Transverse colon (tissue), 4 donors: ENCODE results near the gene STMP1. TPM values are rescaled to one million over a fixed set of nuclear protein-coding genes. Genes with fewer than 3 reads are reported as not detected.

ENCODE experiments used
- DNase-seq: peaks from one replicate; pipeline ENCODE4 v3.0.0-alpha.2; 2019
- H3K27ac ChIP-seq, 4 donors: fragments of 200-600 bp; sonication (generic); 2 replicates each; pipeline ENCODE4 v1.5.1; 2016 to 2018; ENCODE audit warnings: inconsistent platforms in 4 of 4
- H3K27me3 ChIP-seq: fragments of 200-600 bp; sonication (generic); 2 replicates; pipeline ENCODE4 v1.5.1; 2017; ENCODE audit warnings: inconsistent platforms
- H3K36me3 ChIP-seq, 4 donors: fragments of 200-600 bp; sonication (generic); 2 replicates each; pipeline ENCODE4 v1.5.1; 2017 to 2019; ENCODE audit warnings: inconsistent platforms in 4 of 4
- H3K4me1 ChIP-seq, 4 donors: fragments of 200-600 bp; sonication (generic); 2 replicates each; pipeline ENCODE4 v1.5.1; 2017 to 2020; ENCODE audit warnings: inconsistent platforms in 4 of 4
- H3K4me3 ChIP-seq, 4 donors: fragments of 200-600 bp; sonication (generic); 1 replicate in 1 of 4; 2 replicates in 3 of 4; pipeline versions ENCODE4 v1.5.1 to v1.6.1; 2017 to 2019; ENCODE audit warnings: inconsistent platforms in 4 of 4
- H3K9me3 ChIP-seq, 2 donors: fragments of 200-600 bp; sonication (generic); 2 replicates each; pipeline ENCODE4 v1.5.1; 2017 to 2019; ENCODE audit warnings: inconsistent platforms in 2 of 2
- CTCF ChIP-seq, 5 experiments: fragments of 200-600 bp in 3 of 5; fragments of 450-650 bp in 2 of 5; sonication (generic) in 3 of 5; IDR thresholded peaks; 1 replicate in 2 of 5; 2 replicates in 3 of 5; pipeline ENCODE4 v1.5.1; 2016 to 2017; ENCODE audit warnings: antibody characterized with exemption in 5 of 5, inconsistent platforms in 3 of 5, mild to moderate bottlenecking in 2 of 5, moderate library complexity in 1 of 5
- EP300 ChIP-seq: sonication (generic); formaldehyde crosslinking; IDR thresholded peaks from one replicate; pipeline ENCODE4 v1.6.1; 2017; ENCODE audit warnings: antibody characterized with exemption, low read depth
- POLR2A ChIP-seq: fragments of 450-650 bp; IDR thresholded peaks from one replicate; pipeline ENCODE4 v1.6.1; 2016; ENCODE audit warnings: antibody characterized with exemption, mild to moderate bottlenecking, moderate library complexity
- POLR2AphosphoS5 ChIP-seq, 3 donors: sonication (generic); formaldehyde crosslinking; IDR thresholded peaks; one replicate each; pipeline ENCODE4 v1.6.1; 2016; ENCODE audit warnings: antibody characterized with exemption in 3 of 3
- WGBS, 2 donors: methylation state at CpG; one replicate each; pipeline ENCODE4 v1.1.5; 2018; ENCODE audit warnings: low coverage in 1 of 2; 5-methylcytosine and 5-hydroxymethylcytosine counted together
- in situ Hi-C, 4 donors: fragments of 200-750 bp; cut with MboI; loops; one replicate each; pipeline versions ENCODE4 v1.15.0 to v1.15.1; 2017; ENCODE audit warnings: low sequenced_read_pairs in 3 of 4, low pct_ligation_motif_present in 1 of 4, low pct_unique_long_range_greater_than_20kb in 1 of 4
- intact Hi-C: fragments of 100-400 bp; cut with DNase I; formaldehyde crosslinking; loops from one replicate; pipeline ENCODE4 v1.15.1; 2023; ENCODE audit warnings: low total_unique reads
- small RNA-seq, 4 donors: library from RNA; depleted of rRNA; stranded (forward); fragments of <200 nt; gene quantifications; one replicate each; pipeline ENCODE3, GENCODE V24; 2016
- total RNA-seq, 4 donors: library from RNA; depleted of rRNA; stranded (reverse); fragments of >200 nt; gene quantifications; one replicate each; pipeline ENCODE4 v1.1.0, GENCODE V29; 2016

The STMP1 gene
- total RNA-seq, 4 donors from 2014 or later, result 3.0 to 21.6 (median 12.0) TPM

GRCh38 chr7:135718794-135719437, 56.6 kb downstream of the STMP1 start:
- no peaks in the 10 kb centered on the region for H3K4me1 ChIP-seq
- TF ChIP-seq EP300 (no peak), CTCF (IDR thresholded peaks at IDR 0.05) (no peak), POLR2AphosphoS5 (IDR thresholded peaks at IDR 0.05) (no peak), POLR2A (no peak)
- H3K27ac ChIP-seq, result no peak overlapping the region
- no peak overlapping the region for H3K4me3 ChIP-seq
- H3K36me3 ChIP-seq, result no peaks in the 10 kb centered on the region
- intact Hi-C loops (no loop called here), in situ Hi-C loops (no loop called here)
- WGBS, 2 donors, result 71 to 79% methylated on average over 4 to 7 of the region's 7 CpGs
- no peaks in the 10 kb centered on the region for H3K27me3 ChIP-seq
- DNase-seq, result no peak
- H3K9me3 ChIP-seq, result no peaks in the 10 kb centered on the region

GRCh38 chr7:135719688-135720087, 57.4 kb downstream of the STMP1 start:
- in situ Hi-C loops (no loop called here), intact Hi-C loops (no loop called here)
- no peaks in the 10 kb centered on the region for H3K9me3 ChIP-seq
- H3K27ac ChIP-seq, result no peak overlapping the region
- no peak for DNase-seq
- H3K4me3 ChIP-seq, result no peak overlapping the region
- no peak for TF ChIP-seq POLR2A
- no peak for TF ChIP-seq EP300
- TF ChIP-seq POLR2AphosphoS5 (IDR thresholded peaks at IDR 0.05), result no peak
- WGBS, 2 donors, result 42 to 45% methylated on average over 2 of the region's 2 CpGs
- no peaks in the 10 kb centered on the region for H3K36me3 ChIP-seq
- no peaks in the 10 kb centered on the region for H3K4me1 ChIP-seq
- H3K27me3 ChIP-seq, result no peaks in the 10 kb centered on the region

GRCh38 chr7:135721198-135721820, 59.0 kb downstream of the STMP1 start:
- DNase-seq, result no peak
- WGBS, 2 donors, result 96% methylated on average over 21 of the region's 21 CpGs; no CpG with 5 or more reads in 1 of the 2 donors
- Histone ChIP-seq H3K36me3 (no peaks in the 10 kb centered on the region), H3K4me3 (no peak overlapping the region), H3K4me1 (no peaks in the 10 kb centered on the region), H3K27me3 (no peaks in the 10 kb centered on the region), H3K27ac (no peak overlapping the region), H3K9me3 (no peaks in the 10 kb centered on the region)
- in situ Hi-C loops (no loop called here), intact Hi-C loops (no loop called here)
- TF ChIP-seq POLR2AphosphoS5 (IDR thresholded peaks at IDR 0.05) (no peak), POLR2A (no peak), EP300 (no peak), CTCF (IDR thresholded peaks at IDR 0.05) (no peak)

GRCh38 chr7:135723411-135723810, 61.1 kb downstream of the STMP1 start:
- no peak for DNase-seq
- WGBS, 2 donors, result 73 to 85% methylated on average over 3 to 7 of the region's 7 CpGs
- Histone ChIP-seq H3K4me3 (no peak overlapping the region), H3K36me3 (no peaks in the 10 kb centered on the region), H3K27me3 (no peaks in the 10 kb centered on the region), H3K9me3 (no peaks in the 10 kb centered on the region), H3K4me1 (no peaks in the 10 kb centered on the region), H3K27ac (no peak overlapping the region)
- no peak for TF ChIP-seq POLR2A
- no peak for TF ChIP-seq POLR2AphosphoS5 (IDR thresholded peaks at IDR 0.05)
- TF ChIP-seq CTCF (IDR thresholded peaks at IDR 0.05), result no peak
- no peak for TF ChIP-seq EP300
- intact Hi-C loops (no loop called here), in situ Hi-C loops (no loop called here)

Small RNA genes lying within 50 kb of the gene (small RNA-seq; reads per million reads assigned to genes)
- 0 reads per million in 4 donors for gene RNU6-1154P

Other genes starting within 250 kb of the STMP1 start
- gene CNOT4, start 152.4 kb upstream of the STMP1 start, total RNA-seq, result 10 to 100 TPM; 18.4 to 82.2 (median 29.9) TPM
- gene NUP205, start 104.6 kb upstream of the STMP1 start, total RNA-seq, result 10 to 100 TPM; 23.2 to 84.5 (median 25.2) TPM
- gene SLC13A4, start 65.7 kb downstream of the STMP1 start, total RNA-seq, result 10 to 100 TPM in 1 of 4 donors, 1 to 10 TPM in 1, not detected in 2; 3.0 to 15.3 TPM
- gene FAM180A, start 86.3 kb downstream of the STMP1 start, total RNA-seq, result 1 to 10 TPM in 2 of 4 donors, not detected in 2; 1.2 to 3.8 TPM